ENCODE measurements around the gene LPAR1.

Gene LPAR1

GRCh38 chr9:111038331-111039230, at the start of gene LPAR1:
TSS of gene LPAR1 (minus strand) at chr9:111038470. CDS start at chr9:110972117, 66,353 bp downstream.
- peak within 1 kb of the TSS; percentile 95 for H3K4me3 ChIP-seq (ENCODE audit: low read depth, low read length)
- TF ChIP-seq CTCF (IDR thresholded peaks at IDR 0.05; ENCODE audit: low read depth, low read length) = no peak

DNA sequence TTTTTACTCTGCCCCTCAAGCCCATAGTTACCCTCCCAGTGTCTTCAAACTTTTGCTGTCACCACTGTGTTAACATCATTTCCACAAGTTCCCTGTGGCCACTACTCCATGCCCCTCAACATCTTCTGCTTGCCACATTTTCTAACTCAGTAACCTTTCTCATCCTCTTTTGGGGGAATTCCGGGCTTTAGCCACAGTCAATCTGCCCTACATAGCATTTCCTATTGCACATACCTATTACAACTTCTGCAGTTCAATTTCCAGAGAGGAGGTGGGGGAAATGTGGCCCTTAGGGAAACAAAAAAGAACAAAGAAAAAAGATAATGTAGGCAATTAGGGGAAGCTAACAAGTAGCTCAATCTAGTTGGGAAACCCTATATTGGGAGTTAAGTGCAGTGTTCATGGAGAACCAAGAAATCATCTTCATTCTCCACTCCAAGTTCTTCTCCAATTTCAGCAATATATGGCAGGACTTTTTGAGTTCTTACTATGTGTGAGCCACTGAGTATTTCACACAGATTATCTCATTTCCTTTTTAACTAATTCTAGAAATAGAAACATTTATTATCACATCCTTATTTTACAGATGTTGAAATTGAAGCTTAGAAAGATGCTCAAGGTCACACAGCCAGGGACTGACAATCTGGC, 40.2 kb upstream of the LPAR1 start:
- no peak for TF ChIP-seq CTCF (IDR thresholded peaks at IDR 0.05; ENCODE audit: low read depth, low read length)

DNA sequence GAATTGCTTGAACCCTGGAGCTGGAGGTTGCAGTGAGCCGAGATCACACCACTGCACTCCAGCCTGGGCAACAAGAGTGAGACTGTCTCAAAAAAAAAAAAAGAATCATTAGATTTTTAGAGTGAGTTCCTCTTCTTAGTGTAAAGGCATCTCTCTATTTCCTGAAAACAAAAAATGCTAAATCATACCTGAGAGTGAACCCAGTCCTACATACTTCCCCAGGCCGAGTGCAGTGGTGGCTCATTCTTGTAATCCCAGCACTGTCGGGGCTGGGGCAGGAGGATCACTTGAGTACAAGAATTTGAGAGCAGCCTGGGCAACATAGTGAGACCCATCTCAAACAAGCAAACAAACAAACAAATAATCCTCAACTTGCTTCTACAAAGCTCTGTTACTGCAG, 38.2 kb upstream of the LPAR1 start:
- TF ChIP-seq CTCF (IDR thresholded peaks at IDR 0.05; ENCODE audit: low read depth, low read length) = no peak

More for the DNA sequence above, 40.2 kb upstream of the LPAR1 start:
- H3K4me3 ChIP-seq (ENCODE audit: low read depth, low read length) = no peak overlapping the region

GRCh38 chr9:111076042-111076441, 37.8 kb upstream of the LPAR1 start:
- TF ChIP-seq CTCF (IDR thresholded peaks at IDR 0.05; ENCODE audit: low read depth, low read length) = no peak
- no peak overlapping the region for H3K4me3 ChIP-seq (ENCODE audit: low read depth, low read length)

More for the DNA sequence above, 38.2 kb upstream of the LPAR1 start:
- no peak overlapping the region for H3K4me3 ChIP-seq (ENCODE audit: low read depth, low read length)

- no peak overlapping the region for H3K4me3 ChIP-seq (ENCODE audit: low read depth, low read length)
- TF ChIP-seq CTCF (IDR thresholded peaks at IDR 0.05; ENCODE audit: low read depth, low read length) = no peak
Observed at GRCh38 chr9:111074395-111074794, 36.1 kb upstream of the LPAR1 start.

DNA sequence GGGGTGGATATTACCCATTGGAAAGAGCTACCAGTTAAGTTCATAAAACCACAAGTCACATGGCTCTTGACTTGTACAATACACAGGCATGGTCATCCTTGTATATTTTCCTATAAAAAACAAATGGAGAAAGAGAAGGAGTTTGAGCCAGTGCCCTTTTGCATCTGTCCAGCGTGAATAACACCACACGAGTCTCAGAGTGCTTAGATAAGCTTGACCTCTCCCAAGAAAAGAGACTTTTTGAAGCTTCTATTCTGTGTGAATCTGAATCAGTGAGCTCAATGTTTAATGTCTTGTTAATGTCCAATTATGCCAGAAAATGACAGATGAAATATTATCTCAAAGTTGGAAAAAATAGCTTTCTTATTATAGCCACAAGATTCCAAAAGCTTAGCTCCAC, 30.9 kb upstream of the LPAR1 start:
- no peak for TF ChIP-seq CTCF (IDR thresholded peaks at IDR 0.05; ENCODE audit: low read depth, low read length)

DNA sequence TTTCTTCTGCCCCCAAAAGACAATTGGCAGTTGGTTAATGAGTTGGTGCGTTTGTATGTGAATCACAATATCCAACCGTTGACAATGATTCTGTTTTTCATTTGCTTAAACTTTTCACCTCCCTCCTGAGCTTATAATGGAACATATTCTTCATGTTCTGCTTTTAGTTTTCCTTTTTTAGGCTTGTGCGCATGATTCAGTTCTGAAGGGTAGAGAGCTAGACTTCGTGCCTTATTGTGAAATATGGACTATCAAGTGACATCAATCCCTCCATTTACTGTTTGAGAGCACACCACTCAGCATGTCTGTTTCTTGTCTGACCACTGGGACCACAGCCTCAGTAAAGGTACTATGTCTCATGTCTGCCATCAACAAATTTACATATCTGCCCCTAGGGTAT, 30.5 kb upstream of the LPAR1 start:
- TF ChIP-seq CTCF (IDR thresholded peaks at IDR 0.05; ENCODE audit: low read depth, low read length) = no peak
- H3K4me3 ChIP-seq (ENCODE audit: low read depth, low read length) = no peak overlapping the region

More for the DNA sequence above, 30.9 kb upstream of the LPAR1 start:
- no peak overlapping the region for H3K4me3 ChIP-seq (ENCODE audit: low read depth, low read length)

Measured in WI38 (cell line).